Gastrocnemius medialis (tissue), 4 donors: ENCODE measurements around the gene POU2F2. TPM values are rescaled to one million over a fixed set of nuclear protein-coding genes. Genes with fewer than 3 reads are reported as not detected.

ENCODE experiments used
- ATAC-seq, 2 donors: fragments of 150-250 bp; one replicate each; pipeline ENCODE4 v1.9.1; 2016
- DNase-seq, 2 donors: peaks; one replicate each; pipeline ENCODE4 v3.0.0-alpha.2; 2019
- H3K27ac ChIP-seq, 4 donors: fragments of 200-600 bp; sonication (generic); 1 replicate in 1 of 4; 2 replicates in 3 of 4; pipeline ENCODE4 v1.5.1; 2016 to 2018; ENCODE audit warnings: mild to moderate bottlenecking in 2 of 4, moderate library complexity in 1 of 4
- H3K27me3 ChIP-seq, 3 donors: fragments of 200-600 bp; sonication (generic) in 2 of 3; 1 replicate in 1 of 3; 2 replicates in 2 of 3; pipeline versions ENCODE4 v1.5.1 to v1.6.0; 2016 to 2019; ENCODE audit warnings: mild to moderate bottlenecking in 1 of 3, moderate library complexity in 1 of 3
- H3K36me3 ChIP-seq, 2 donors: fragments of 200-600 bp; sonication (generic) in 1 of 2; one replicate each; pipeline ENCODE4 v1.5.1; 2017 to 2018
- H3K4me1 ChIP-seq, 2 donors: fragments of 200-600 bp; sonication (generic) in 1 of 2; one replicate each; pipeline ENCODE4 v1.5.1; 2016 to 2017; ENCODE audit warnings: mild to moderate bottlenecking in 2 of 2
- H3K4me3 ChIP-seq, 4 donors: fragments of 200-600 bp; sonication (generic) in 3 of 4; 1 replicate in 1 of 4; 2 replicates in 3 of 4; pipeline ENCODE4 v1.5.1; 2016 to 2019; ENCODE audit warnings: mild to moderate bottlenecking in 2 of 4
- H3K9me3 ChIP-seq, 3 donors: fragments of 200-600 bp; sonication (generic) in 2 of 3; 1 replicate in 1 of 3; 2 replicates in 2 of 3; pipeline ENCODE4 v1.5.1; 2016 to 2019
- POLR2A ChIP-seq, 2 donors: fragments of 450-650 bp; IDR thresholded peaks; one replicate each; pipeline ENCODE4 v1.6.1; 2017; ENCODE audit warnings: antibody characterized with exemption in 2 of 2, mild to moderate bottlenecking in 2 of 2, moderate library complexity in 2 of 2
- in situ Hi-C, 4 donors: fragments of 200-750 bp; cut with MboI; loops; one replicate each; pipeline versions ENCODE4 v1.15.0 to v1.8.0; 2017; ENCODE audit warnings: low sequenced_read_pairs in 4 of 4
- intact Hi-C: fragments of 100-400 bp; cut with DNase I; formaldehyde crosslinking; loops from one replicate; pipeline ENCODE4 v1.15.1; 2023; ENCODE audit warnings: low total_unique reads
- total RNA-seq, 4 donors: library from RNA; depleted of rRNA; stranded (reverse); fragments of >200 nt; gene quantifications; one replicate each; pipeline versions ENCODE4 v1.1.0 to v1.2.3, GENCODE V29; 2016
- TF ChIP-seq, protein P1 (sequence below), 5 experiments: fragments of 450-650 bp in 3 of 5; fragments of 200-600 bp in 2 of 5; sonication (generic) in 2 of 5; IDR thresholded peaks in 4 of 5; conservative IDR thresholded peaks in 1 of 5; 1 replicate in 4 of 5; 2 replicates in 1 of 5; pipeline ENCODE4 v1.5.1; 2016 to 2019; ENCODE audit warnings: antibody characterized with exemption in 5 of 5, mild to moderate bottlenecking in 3 of 5, moderate library complexity in 3 of 5

The POU2F2 gene
- total RNA-seq, 4 donors from 2014 or later = 0.26 to 1.7 (median 1.6) TPM; not detected in 1

GRCh38 chr19:42095142-42095813 lies 37.0 kb downstream of the POU2F2 start:
- intact Hi-C loops = no loop called here

DNA sequence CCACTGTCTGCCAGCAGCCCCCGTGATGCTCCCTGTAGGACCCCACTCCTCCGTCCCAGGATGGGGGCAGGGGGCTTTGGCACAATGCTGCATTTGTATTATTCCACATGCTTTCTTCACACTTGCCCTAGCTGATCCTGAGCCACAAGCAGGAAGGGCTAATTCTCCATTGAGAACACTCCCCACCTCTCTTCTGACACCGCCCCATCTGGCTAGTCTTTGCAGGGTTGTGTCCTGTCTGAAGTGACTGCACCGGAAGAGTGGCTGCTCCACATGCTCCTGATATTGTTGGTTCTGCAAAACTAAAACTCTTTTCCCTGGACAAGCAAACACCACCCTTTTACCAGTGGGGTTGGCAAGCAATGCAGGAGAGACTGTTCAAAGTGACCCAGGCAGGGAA lies 38.3 kb downstream of the POU2F2 start:
- H3K27ac ChIP-seq = no peak overlapping the region
- intact Hi-C loops = no loop called here
- no peak for ATAC-seq
- DNase-seq = no peak
- H3K9me3 ChIP-seq = no peaks in the 10 kb centered on the region
- in situ Hi-C loops = no loop called here
- H3K4me3 ChIP-seq = no peak overlapping the region
- no peaks in the 10 kb centered on the region for H3K4me1 ChIP-seq
- H3K27me3 ChIP-seq = peaks cover 10 to 14% (median 11%) of the 10 kb centered on the region in 3 donors
- H3K36me3 ChIP-seq = no peaks in the 10 kb centered on the region
- no peak for TF ChIP-seq POLR2A (IDR thresholded peaks at IDR 0.05)
- TF ChIP-seq, protein P1, sequence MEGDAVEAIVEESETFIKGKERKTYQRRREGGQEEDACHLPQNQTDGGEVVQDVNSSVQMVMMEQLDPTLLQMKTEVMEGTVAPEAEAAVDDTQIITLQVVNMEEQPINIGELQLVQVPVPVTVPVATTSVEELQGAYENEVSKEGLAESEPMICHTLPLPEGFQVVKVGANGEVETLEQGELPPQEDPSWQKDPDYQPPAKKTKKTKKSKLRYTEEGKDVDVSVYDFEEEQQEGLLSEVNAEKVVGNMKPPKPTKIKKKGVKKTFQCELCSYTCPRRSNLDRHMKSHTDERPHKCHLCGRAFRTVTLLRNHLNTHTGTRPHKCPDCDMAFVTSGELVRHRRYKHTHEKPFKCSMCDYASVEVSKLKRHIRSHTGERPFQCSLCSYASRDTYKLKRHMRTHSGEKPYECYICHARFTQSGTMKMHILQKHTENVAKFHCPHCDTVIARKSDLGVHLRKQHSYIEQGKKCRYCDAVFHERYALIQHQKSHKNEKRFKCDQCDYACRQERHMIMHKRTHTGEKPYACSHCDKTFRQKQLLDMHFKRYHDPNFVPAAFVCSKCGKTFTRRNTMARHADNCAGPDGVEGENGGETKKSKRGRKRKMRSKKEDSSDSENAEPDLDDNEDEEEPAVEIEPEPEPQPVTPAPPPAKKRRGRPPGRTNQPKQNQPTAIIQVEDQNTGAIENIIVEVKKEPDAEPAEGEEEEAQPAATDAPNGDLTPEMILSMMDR (IDR thresholded peaks at IDR 0.05 in 4 of 5, conservative IDR thresholded peaks at IDR 0.05 in 1 of 5) = no peak

More at GRCh38 chr19:42095142-42095813, 37.0 kb downstream of the POU2F2 start:
- Histone ChIP-seq H3K36me3 (no peaks in the 10 kb centered on the region), H3K27me3 (peaks cover 10 to 14% (median 11%) of the 10 kb centered on the region in 3 donors), H3K4me3 (no peak overlapping the region), H3K9me3 (no peaks in the 10 kb centered on the region), H3K27ac (no peak overlapping the region), H3K4me1 (no peaks in the 10 kb centered on the region)
- in situ Hi-C loops = no loop called here
- no peak for ATAC-seq
- DNase-seq = no peak
- TF ChIP-seq, protein P1 (IDR thresholded peaks at IDR 0.05 in 4 of 5, conservative IDR thresholded peaks at IDR 0.05 in 1 of 5) = no peak
- TF ChIP-seq POLR2A (IDR thresholded peaks at IDR 0.05) = no peak

DNA sequence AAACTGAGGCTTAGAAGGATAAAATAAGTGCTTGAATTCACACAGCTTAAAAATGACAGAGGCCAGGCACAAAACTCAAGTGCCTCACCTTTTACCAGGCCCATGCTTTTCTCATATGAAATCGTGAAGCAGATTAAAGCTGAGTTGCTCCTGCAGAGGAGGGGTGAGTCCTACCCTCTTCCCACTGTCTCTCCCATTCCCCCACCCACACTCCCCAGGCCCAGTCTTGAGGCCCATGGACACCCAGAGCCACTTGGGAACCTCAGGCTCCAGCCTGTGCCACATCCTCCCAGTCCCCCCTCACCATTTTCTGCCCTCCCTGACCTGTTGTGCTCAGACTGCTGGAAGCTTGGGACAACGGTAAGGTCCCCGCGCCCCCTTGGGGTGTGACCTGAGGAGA lies 38.7 kb downstream of the POU2F2 start:
- ATAC-seq (no peak), DNase-seq (no peak)
- Histone ChIP-seq H3K36me3 (no peaks in the 10 kb centered on the region), H3K9me3 (no peaks in the 10 kb centered on the region), H3K27ac (no peak overlapping the region), H3K4me3 (no peak overlapping the region), H3K4me1 (no peaks in the 10 kb centered on the region), H3K27me3 (peaks cover 10 to 14% (median 11%) of the 10 kb centered on the region in 3 donors)
- TF ChIP-seq, protein P1 (IDR thresholded peaks at IDR 0.05 in 4 of 5, conservative IDR thresholded peaks at IDR 0.05 in 1 of 5) = no peak
- no peak for TF ChIP-seq POLR2A (IDR thresholded peaks at IDR 0.05)
- intact Hi-C loops (no loop called here), in situ Hi-C loops (no loop called here)

- DNase-seq (no peak), ATAC-seq (peak in 1 of 2 donors; percentile 51)
- Histone ChIP-seq H3K9me3 (no peaks in the 10 kb centered on the region), H3K4me3 (no peak overlapping the region), H3K27me3 (peaks cover 10 to 14% (median 11%) of the 10 kb centered on the region in 3 donors), H3K36me3 (no peaks in the 10 kb centered on the region), H3K4me1 (no peaks in the 10 kb centered on the region), H3K27ac (no peak overlapping the region)
- TF ChIP-seq, protein P1 (IDR thresholded peaks at IDR 0.05 in 4 of 5, conservative IDR thresholded peaks at IDR 0.05 in 1 of 5) = peak in 4 of 5 experiments; percentile 5 to 50 (median 44)
- no peak for TF ChIP-seq POLR2A (IDR thresholded peaks at IDR 0.05)
- in situ Hi-C loops = no loop called here
- intact Hi-C loops = loop anchor here (1.0 kb wide), 1 partner anchor 94 kb away; no protein-coding TSS in a partner anchor
These were observed 39.9 kb downstream of the POU2F2 start for GRCh38 chr19:42092350-42092749.
